ENCODE measurements around the gene TMEM139. TPM values are rescaled to one million over a fixed set of nuclear protein-coding genes. Genes with fewer than 3 reads are reported as not detected.

The TMEM139 gene
- total RNA-seq, 4 donors from 2014 or later: 2.1 to 12.0 (median 6.4) TPM

DNA sequence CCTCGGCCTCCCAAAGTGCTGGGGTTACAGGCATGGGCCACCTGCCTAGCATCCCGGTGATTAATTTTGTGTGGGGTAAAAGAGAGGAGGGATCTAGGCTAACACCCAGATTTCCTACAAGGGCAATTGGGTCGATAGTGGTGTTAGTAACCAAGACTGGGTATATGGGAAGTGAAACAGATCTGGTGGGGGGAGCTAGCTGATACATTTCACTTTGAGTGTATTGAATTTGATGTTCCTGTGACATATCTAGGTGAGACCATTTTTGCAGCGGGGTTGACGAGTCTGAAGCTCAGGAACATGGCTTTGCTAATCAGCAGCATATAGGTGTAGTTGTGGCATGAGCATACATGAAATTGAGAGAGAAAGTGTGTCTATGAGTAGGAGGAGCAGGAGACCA, 43.1 kb downstream of the TMEM139 start:
- DNase-seq (ENCODE audit: low spot score in 2 of 2): no peak
- Histone ChIP-seq H3K4me3 (no peak overlapping the region), H3K36me3 (no peaks in the 10 kb centered on the region), H3K27me3 (no peaks in the 10 kb centered on the region), H3K4me1 (peaks cover 0 to 19% (median 4%) of the 10 kb centered on the region in 4 donors), H3K27ac (no peak overlapping the region), H3K9me3 (no peaks in the 10 kb centered on the region)
- TF ChIP-seq, protein P1, sequence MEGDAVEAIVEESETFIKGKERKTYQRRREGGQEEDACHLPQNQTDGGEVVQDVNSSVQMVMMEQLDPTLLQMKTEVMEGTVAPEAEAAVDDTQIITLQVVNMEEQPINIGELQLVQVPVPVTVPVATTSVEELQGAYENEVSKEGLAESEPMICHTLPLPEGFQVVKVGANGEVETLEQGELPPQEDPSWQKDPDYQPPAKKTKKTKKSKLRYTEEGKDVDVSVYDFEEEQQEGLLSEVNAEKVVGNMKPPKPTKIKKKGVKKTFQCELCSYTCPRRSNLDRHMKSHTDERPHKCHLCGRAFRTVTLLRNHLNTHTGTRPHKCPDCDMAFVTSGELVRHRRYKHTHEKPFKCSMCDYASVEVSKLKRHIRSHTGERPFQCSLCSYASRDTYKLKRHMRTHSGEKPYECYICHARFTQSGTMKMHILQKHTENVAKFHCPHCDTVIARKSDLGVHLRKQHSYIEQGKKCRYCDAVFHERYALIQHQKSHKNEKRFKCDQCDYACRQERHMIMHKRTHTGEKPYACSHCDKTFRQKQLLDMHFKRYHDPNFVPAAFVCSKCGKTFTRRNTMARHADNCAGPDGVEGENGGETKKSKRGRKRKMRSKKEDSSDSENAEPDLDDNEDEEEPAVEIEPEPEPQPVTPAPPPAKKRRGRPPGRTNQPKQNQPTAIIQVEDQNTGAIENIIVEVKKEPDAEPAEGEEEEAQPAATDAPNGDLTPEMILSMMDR (IDR thresholded peaks at IDR 0.05): no peak
- TF ChIP-seq EP300 (IDR thresholded peaks at IDR 0.05) (no peak), POLR2A (IDR thresholded peaks at IDR 0.05) (no peak)
- WGBS, 2 donors: 88 to 94% methylated on average over 5 of the region's 5 CpGs

DNA sequence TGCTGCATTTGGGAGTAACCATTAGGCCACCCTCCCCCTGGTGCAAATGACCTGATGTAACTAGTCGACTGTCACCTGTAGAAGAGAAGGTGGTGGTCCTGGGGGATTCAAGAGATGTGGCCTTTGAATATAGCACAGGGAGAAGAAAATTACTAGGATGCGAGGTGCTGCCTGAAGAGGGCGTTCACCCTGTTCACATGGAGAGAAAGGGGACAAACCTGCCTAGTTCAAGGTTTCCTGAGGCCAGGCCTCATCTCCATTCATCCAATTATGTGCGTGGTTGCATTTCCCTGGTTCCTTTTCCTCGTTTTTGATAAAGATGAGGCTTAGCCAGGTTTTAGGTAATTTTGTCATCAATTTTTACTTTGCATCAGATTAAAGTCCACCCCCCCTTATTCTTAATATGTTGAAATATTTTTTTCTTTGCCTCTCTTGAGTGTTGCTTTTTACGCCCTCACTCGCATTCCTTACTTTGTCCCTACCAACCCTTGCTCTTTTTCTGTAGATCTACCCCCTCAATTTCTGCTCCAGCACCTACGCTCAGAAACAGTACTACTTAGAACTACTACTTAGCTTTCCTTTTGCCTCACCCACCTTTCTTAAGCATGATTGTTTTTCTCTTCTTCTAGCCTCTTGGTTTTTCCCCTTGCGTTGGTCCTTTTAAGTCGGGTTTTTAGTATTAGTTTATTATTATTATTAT, 44.9 kb downstream of the TMEM139 start:
- Histone ChIP-seq H3K27ac (no peak overlapping the region), H3K36me3 (no peaks in the 10 kb centered on the region), H3K4me1 (peaks cover 0 to 8% (median 4%) of the 10 kb centered on the region in 4 donors), H3K4me3 (no peak overlapping the region), H3K9me3 (no peaks in the 10 kb centered on the region), H3K27me3 (no peaks in the 10 kb centered on the region)
- DNase-seq (ENCODE audit: low spot score in 2 of 2): no peak
- TF ChIP-seq EP300 (IDR thresholded peaks at IDR 0.05) (no peak), POLR2A (IDR thresholded peaks at IDR 0.05) (no peak)
- TF ChIP-seq, protein P1 (IDR thresholded peaks at IDR 0.05): no peak
- WGBS, 2 donors: 89 to 90% methylated on average over 10 of the region's 10 CpGs

DNA sequence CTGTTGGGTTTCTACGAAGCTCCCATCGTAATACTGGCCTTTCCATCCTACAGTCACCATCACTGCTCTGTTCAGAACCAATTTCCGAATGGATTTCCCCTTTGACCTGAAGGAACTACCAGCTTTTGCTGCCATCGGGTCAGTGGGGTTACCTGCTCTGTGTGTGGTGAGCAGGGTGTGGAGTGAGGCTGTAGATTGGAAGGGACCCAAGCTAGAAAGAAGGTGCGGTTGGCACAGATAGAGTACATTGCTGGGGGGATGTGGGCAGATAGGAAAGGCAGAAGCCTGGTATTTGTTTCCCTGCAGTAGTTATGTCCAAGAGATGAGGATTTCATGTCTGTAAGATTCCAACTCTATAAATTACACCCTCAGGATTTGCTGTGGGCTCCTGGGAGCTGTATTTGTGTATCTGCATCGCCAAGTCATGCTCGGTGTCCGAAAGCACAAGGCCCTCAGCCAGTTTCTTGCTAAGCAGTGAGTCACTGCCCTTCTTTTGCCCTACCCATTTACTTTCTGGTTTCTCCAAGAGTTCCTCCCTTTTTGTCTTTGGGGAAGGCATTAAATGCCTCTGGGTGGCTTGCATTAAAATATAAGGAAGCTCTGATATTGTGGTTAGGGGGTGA, 46.5 kb downstream of the TMEM139 start:
- Histone ChIP-seq H3K4me1 (peaks cover 0 to 8% (median 4%) of the 10 kb centered on the region in 4 donors), H3K9me3 (no peaks in the 10 kb centered on the region), H3K27me3 (no peaks in the 10 kb centered on the region), H3K27ac (peak overlapping the region in 1 of 4 donors; percentile 11), H3K4me3 (no peak overlapping the region), H3K36me3 (no peaks in the 10 kb centered on the region)
- TF ChIP-seq, protein P1 (IDR thresholded peaks at IDR 0.05): no peak
- peak in 1 of 2 donors; percentile 12 for TF ChIP-seq EP300 (IDR thresholded peaks at IDR 0.05)
- peak in 1 of 2 donors; percentile 21 for DNase-seq (ENCODE audit: low spot score in 2 of 2)
- 63 to 67% methylated on average over 8 of the region's 8 CpGs for WGBS, 2 donors

DNA sequence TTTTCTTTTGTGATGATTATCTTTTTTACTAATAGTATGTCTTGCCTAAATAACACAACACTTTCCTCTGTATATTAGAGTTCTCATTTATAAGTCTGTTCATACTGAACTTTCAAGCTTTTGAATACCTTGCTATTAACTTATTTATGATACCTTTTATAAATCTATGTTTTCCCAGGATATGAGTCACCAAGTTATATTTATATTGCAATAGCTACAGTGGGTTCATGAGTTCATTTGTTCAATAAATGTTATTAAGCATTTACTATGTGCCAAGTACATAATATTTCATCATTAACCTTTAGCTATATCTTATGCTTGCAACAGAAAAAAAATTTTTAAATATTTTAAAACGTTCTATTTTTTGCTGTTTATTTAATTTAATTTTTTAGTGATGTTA, 49.5 kb downstream of the TMEM139 start:
- Histone ChIP-seq H3K27me3 (no peaks in the 10 kb centered on the region), H3K27ac (no peak overlapping the region), H3K4me1 (peaks cover 0 to 8% (median 4%) of the 10 kb centered on the region in 4 donors), H3K9me3 (no peaks in the 10 kb centered on the region), H3K36me3 (no peaks in the 10 kb centered on the region), H3K4me3 (no peak overlapping the region)
- TF ChIP-seq EP300 (IDR thresholded peaks at IDR 0.05): no peak
- 48 to 49% methylated on average over 1 of the region's 1 CpG for whole genome bisulfite sequencing, 2 donors
- DNase-seq (ENCODE audit: low spot score in 2 of 2): no peak

DNA sequence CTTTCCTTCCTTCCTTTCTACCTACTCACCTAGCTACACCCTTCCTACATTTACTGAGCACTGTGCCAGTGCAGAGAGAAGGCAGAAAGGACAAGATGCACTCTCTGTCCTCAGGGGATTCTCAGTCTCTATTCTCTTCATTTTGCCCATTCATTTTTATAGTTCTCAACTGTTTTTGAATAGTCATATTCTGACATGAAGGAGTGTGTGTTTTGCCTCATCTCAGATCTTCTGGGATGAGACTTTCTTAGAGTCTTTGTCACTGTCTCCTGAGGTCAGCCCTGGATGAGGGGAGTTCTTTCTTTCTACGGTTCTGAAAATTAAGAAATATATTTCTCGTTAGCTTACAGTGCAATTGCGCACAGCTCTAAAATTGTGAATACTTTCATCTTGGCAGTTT, 52.5 kb downstream of the TMEM139 start:
- no peaks in the 10 kb centered on the region for H3K9me3 ChIP-seq
- no peak for DNase-seq (ENCODE audit: low spot score in 2 of 2)
- H3K4me1 ChIP-seq: no peaks in the 10 kb centered on the region
- H3K36me3 ChIP-seq: no peaks in the 10 kb centered on the region
- 78 to 82% methylated on average over 3 of the region's 3 CpGs for WGBS, 2 donors
- no peak for TF ChIP-seq EP300 (IDR thresholded peaks at IDR 0.05)
- TF ChIP-seq POLR2A (IDR thresholded peaks at IDR 0.05): no peak
- TF ChIP-seq, protein P1 (IDR thresholded peaks at IDR 0.05): no peak
- no peak overlapping the region for H3K27ac ChIP-seq
- H3K4me3 ChIP-seq: no peak overlapping the region
- H3K27me3 ChIP-seq: no peaks in the 10 kb centered on the region

Small RNAs within 50 kb of the gene (small RNA-seq; reads per million reads assigned to genes)
- gene RN7SL481P: not detected
- gene RN7SL535P: not detected

Other genes with a start within 250 kb of the TMEM139 start
- gene OR6V1, start 232.6 kb upstream of the TMEM139 start, total RNA-seq: not detected
- gene PIP, start 152.9 kb upstream of the TMEM139 start, total RNA-seq: not detected
- not detected for gene TAS2R39, start 101.5 kb upstream of the TMEM139 start, total RNA-seq
- gene TAS2R40, start 62.9 kb upstream of the TMEM139 start, total RNA-seq: not detected
- gene GSTK1, start 21.5 kb upstream of the TMEM139 start, total RNA-seq: 100 to 1,000 TPM; 149 to 202 (median 161) TPM
- gene CASP2, start 3.4 kb downstream of the TMEM139 start, total RNA-seq: 10 to 100 TPM; 18.4 to 25.2 (median 21.3) TPM
- gene CLCN1, start 31.2 kb downstream of the TMEM139 start, total RNA-seq: not detected
- gene FAM131B, start 77.8 kb downstream of the TMEM139 start, total RNA-seq: 1 to 10 TPM; 1.2 to 9.0 (median 1.5) TPM
- gene ZYX, start 96.4 kb downstream of the TMEM139 start, total RNA-seq: 10 to 100 TPM; 57.5 to 96.9 (median 72.7) TPM
- 1 to 10 TPM in 1 of 4 donors, under 1 TPM in 1, not detected in 2; 0.87 to 3.6 TPM for gene EPHA1, start 123.9 kb downstream of the TMEM139 start, total RNA-seq
- gene TAS2R60, start 158.5 kb downstream of the TMEM139 start, total RNA-seq: not detected
- gene TAS2R41, start 192.9 kb downstream of the TMEM139 start, total RNA-seq: not detected

Measured in tibial nerve (tissue), 4 donors.